IPS-18c (cell line): ENCODE data around the gene ATP6V1F.

ENCODE experiments used
- H3K4me3 ChIP-seq: 2 replicates; pipeline ENCODE4 v1.7.0; 2013; ENCODE audit warnings: low read depth, mild to moderate bottlenecking, low read length, moderate library complexity; ENCODE audit not compliant: insufficient read depth
- H3K9me3 ChIP-seq: one replicate; pipeline ENCODE4 v1.6.1; 2013; ENCODE audit warnings: mild to moderate bottlenecking, low read length, moderate library complexity; ENCODE audit not compliant: control insufficient read depth, insufficient read depth

Gene ATP6V1F

DNA sequence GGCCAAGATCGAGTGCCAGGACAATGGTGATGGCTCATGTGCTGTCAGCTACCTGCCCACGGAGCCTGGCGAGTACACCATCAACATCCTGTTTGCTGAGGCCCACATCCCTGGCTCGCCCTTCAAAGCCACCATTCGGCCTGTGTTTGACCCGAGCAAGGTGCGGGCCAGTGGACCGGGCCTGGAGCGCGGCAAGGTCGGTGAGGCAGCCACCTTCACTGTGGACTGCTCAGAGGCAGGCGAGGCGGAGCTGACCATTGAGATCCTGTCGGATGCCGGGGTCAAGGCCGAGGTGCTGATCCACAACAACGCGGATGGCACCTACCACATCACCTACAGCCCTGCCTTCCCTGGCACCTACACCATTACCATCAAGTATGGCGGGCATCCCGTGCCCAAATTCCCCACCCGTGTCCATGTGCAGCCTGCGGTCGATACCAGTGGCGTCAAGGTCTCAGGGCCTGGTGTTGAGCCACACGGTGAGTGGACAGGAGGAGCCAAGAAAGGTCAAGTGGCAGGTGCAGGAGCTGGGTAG lies 17.8 kb upstream of the ATP6V1F start:
- Histone ChIP-seq H3K4me3 (no peak overlapping the region), H3K9me3 (no peaks in the 10 kb centered on the region)

DNA sequence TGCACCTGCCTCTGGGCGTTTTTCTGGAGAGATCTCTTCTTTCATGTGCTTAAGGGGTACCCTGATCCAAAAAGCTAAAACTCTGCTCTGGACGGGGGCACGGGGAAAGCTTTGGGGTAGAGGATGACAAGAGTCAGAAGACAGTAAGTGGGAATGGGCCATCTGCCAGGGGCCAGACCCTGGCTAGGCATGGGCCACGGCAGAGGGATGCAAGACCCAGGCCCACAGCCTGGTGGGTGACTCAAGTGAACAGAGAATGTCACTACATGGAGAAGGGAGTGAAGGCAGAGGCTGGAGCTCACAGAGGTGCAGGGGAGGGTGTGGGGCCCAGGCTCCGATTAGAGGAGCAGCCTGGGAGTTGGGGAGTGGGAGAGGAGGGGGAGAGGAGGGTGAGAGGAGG lies 17.2 kb upstream of the ATP6V1F start:
- Histone ChIP-seq H3K4me3 (no peak overlapping the region), H3K9me3 (no peaks in the 10 kb centered on the region)

DNA sequence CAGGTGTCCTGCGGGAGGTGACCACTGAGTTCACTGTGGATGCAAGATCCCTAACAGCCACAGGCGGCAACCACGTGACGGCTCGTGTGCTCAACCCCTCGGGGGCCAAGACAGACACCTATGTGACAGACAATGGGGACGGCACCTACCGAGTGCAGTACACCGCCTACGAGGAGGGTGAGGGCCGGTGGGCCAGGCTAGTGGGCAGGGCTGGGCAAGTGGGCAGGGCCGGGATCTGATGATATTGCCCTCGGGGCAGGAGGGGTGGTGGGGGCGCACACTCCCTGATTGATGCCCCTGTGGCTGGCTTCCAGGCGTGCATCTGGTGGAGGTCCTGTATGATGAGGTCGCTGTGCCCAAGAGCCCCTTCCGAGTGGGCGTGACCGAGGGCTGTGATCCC lies 16.7 kb upstream of the ATP6V1F start:
- Histone ChIP-seq H3K4me3 (no peak overlapping the region), H3K9me3 (no peaks in the 10 kb centered on the region)

DNA sequence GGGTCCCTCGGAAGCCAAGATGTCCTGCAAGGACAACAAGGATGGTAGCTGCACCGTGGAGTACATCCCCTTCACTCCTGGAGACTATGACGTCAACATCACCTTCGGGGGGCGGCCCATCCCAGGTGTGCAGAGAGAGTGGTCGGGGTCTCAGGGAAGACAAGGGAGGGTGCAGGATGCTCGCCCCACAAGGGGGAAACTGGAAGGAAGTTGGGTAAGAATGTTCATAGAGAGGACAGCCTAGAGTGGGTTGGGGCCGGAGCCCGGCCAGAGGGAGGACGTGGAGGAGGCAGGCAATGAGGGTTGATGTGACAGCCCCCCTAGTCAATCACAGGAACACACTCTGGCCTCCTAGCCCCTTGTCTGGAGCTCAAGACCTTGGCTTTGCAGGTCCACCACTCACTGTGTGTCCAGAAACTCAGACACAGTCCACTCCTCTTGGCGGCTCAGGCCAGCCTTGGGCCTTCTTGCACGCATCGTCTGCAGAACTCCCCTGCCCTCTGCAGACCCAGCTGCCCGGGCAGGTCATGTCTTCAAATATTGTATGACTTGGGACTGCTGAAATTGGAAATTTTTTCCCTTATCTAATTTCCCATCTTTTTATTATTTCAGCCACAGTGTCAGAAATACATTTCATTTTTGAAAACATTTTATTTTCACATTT lies 15.7 kb upstream of the ATP6V1F start:
- Histone ChIP-seq H3K4me3 (no peak overlapping the region), H3K9me3 (no peaks in the 10 kb centered on the region)

DNA sequence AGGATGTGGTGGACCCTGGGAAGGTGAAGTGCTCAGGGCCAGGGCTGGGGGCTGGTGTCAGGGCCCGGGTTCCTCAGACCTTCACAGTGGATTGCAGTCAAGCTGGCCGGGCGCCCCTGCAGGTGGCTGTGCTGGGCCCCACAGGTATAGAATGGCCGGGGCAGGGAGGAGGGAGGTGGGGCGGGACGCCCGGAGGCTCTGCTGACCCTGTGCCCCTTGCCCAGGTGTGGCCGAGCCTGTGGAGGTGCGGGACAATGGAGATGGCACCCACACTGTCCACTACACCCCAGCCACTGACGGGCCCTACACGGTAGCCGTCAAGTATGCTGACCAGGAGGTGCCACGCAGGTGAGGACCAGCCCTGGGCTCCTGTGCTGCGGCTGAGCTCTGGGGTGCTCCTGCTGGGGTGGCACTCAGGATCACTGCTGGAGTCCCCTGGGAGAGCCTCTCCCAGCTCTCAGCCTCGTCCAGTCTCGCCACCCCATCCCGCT lies 14.9 kb upstream of the ATP6V1F start:
- Histone ChIP-seq H3K4me3 (no peak overlapping the region), H3K9me3 (no peaks in the 10 kb centered on the region)

DNA sequence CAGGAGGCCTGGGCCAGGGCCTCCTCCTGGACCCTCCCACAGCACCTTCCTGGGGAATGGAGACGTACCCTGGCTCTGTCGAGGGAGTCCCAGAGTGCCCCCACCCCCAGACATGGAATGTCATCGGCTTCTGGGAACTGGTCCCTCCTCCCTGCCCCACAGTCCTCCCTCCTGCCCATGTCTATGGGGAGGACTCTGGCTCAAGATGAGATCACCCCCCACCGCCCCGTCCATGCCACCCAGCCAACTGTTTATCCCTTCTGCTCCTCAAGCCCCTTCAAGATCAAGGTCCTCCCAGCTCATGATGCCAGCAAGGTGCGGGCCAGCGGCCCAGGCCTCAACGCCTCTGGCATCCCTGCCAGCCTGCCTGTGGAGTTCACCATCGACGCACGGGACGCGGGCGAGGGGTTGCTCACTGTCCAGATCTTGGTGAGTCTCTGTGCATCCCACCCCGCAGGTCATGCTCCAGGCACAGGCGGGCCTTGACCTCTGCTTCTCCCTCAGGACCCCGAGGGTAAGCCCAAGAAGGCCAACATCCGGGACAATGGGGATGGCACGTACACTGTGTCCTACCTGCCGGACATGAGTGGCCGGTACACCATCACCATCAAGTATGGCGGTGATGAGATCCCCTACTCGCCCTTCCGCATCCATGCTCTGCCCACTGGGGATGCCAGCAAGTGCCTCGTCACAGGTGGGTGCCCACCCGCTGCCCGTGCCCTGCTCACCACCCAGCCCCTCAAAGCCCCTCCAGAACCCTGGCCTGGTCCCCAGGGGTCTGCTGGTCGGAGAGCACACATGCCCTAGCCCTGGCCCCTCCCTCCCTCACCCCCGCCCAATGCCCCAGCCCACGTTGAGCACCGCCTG lies 14.1 kb upstream of the ATP6V1F start:
- H3K9me3 ChIP-seq = no peaks in the 10 kb centered on the region
- H3K4me3 ChIP-seq = no peak overlapping the region

DNA sequence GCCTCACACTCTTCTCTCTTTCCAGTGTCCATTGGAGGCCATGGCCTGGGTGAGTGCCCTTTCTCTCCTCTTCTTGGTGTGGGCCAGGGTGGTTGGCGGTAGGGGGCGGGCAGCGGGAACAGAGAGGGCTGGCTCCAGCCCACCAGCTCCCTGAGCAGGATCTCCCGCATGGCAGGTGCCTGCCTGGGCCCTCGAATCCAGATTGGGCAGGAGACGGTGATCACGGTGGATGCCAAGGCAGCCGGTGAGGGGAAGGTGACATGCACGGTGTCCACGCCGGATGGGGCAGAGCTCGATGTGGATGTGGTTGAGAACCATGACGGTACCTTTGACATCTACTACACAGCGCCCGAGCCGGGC lies 13.5 kb upstream of the ATP6V1F start:
- no peaks in the 10 kb centered on the region for H3K9me3 ChIP-seq
- no peak overlapping the region for H3K4me3 ChIP-seq

DNA sequence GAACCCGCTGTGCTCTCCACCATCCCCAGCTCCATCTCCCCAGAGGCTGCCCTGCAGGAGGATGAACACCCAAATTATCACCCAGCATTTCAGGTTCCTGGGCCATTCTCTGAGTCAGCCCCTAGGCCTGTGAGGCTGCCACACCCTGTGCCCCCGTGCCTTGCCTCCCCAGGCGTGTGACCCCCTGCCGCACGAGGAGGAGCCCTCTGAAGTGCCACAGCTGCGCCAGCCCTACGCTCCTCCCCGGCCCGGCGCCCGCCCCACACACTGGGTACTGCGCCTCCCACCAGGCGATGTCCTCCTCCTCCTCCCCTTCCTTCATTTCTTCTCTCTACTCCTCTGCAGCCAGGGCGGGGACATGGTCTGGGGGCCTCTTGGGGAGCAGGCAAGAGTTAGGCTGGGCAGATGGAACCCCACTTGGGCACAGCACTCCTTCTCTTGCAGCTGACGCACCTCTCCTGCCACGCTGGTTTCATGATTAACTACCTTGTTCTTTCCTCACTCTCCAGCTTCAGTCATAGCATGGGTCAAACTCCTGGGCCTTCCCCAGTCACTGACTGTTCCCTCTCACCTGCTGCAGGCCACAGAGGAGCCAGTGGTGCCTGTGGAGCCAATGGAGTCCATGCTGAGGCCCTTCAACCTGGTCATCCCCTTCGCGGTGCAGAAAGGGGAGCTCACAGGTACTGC lies 12.7 kb upstream of the ATP6V1F start:
- Histone ChIP-seq H3K9me3 (peaks cover 2% of the 10 kb centered on the region), H3K4me3 (no peak overlapping the region)

DNA sequence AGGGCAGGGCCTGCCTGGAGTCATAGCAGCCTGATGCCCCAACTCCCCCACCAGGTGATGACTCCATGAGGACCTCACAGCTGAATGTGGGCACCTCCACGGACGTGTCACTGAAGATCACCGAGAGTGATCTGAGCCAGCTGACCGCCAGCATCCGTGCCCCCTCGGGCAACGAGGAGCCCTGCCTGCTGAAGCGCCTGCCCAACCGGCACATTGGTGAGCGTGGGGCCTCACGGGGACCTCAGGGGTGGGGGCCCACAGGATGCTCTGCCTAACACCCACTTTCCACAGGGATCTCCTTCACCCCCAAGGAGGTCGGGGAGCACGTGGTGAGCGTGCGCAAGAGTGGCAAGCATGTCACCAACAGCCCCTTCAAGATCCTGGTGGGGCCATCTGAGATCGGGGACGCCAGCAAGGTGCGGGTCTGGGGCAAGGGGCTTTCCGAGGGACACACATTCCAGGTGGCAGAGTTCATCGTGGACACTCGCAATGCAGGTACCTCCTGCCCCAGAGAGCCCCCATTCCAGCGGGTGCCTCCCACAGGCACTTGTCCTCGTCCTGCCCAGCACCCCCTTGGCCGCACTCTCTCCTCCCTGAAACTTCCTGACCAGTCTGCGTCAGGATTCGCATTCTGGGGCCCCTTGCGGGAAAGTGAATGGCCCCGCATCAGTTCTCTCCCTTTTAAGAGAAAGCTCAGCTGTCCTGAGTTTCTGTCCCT lies 10.0 kb upstream of the ATP6V1F start:
- H3K9me3 ChIP-seq = peaks cover 2% of the 10 kb centered on the region
- no peak overlapping the region for H3K4me3 ChIP-seq

DNA sequence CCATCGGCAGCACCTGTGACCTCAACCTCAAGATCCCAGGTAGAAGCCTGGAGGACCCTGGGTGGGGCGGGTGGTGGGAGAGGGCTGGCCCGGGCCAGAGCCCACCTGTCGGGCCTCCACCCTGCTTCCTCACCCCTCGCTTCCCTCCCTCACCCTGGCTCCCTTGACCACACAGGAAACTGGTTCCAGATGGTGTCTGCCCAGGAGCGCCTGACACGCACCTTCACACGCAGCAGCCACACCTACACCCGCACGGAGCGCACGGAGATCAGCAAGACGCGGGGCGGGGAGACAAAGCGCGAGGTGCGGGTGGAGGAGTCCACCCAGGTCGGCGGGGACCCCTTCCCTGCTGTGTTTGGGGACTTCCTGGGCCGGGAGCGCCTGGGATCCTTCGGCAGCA lies 8.9 kb upstream of the ATP6V1F start:
- H3K4me3 ChIP-seq = no peak overlapping the region
- peaks cover 2% of the 10 kb centered on the region for H3K9me3 ChIP-seq

DNA sequence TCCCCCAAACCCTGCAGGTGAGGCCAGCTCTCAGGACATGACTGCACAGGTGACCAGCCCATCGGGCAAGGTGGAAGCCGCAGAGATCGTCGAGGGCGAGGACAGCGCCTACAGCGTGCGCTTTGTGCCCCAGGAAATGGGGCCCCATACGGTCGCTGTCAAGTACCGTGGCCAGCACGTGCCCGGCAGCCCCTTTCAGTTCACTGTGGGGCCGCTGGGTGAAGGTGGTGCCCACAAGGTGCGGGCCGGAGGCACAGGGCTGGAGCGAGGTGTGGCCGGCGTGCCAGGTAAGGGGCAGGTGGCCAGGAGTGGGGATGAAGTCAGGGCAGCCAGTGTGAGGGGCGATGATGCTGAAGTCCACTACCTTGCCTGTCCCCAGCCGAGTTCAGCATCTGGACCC lies 8.3 kb upstream of the ATP6V1F start:
- Histone ChIP-seq H3K9me3 (peaks cover 2% of the 10 kb centered on the region), H3K4me3 (no peak overlapping the region)

DNA sequence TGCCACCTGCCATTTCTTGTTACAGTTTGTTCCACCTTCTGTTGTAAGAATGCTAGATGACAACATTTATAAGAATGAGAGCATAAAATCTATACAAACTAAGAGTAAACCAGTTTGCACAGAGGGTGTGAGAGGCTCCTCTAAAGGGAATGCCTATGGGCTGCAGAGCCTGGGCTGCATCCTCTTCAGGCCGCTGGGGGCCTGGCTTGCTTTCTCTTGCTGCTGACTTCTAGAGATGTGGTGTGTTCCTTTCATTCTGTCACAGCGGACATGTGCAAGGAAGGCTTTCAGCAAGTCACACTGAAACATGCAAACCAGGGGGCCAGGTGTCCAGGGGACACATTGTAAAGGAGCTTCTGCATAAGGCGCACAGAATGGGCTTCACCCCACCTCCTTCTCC lies 7.1 kb upstream of the ATP6V1F start:
- Histone ChIP-seq H3K9me3 (peaks cover 2% of the 10 kb centered on the region), H3K4me3 (no peak overlapping the region)

DNA sequence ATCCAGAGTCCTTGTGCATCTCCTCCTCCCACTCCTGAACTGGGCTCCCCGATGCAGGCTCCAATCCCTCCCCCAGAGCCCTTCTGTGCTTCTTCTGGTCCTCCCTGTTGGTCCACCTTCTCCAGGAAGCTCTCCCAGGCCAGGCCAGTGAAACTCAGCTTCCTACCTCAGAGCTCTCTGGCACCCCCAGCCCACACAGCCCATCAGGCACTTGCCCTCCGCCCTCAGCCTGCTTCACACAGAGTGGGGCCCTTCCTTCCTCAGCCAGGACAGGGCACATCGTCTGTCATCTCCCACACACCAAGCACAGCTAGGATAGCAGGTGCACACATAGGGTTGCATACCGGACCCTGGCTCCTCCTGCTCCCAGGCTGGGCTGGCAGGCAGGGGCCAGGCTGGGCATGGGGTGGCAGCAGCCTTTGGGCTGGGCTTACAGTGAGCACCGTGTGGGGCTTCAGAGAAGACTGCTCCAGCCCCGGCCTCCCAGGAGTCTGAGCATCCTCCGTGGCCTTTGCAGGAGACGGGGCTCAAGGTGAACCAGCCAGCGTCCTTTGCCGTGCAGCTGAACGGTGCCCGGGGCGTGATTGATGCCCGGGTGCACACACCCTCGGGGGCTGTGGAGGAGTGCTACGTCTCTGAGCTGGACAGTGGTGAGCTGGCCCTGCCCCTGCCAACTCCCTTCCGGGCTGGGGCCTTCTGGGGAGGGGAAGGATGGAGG lies 6.5 kb upstream of the ATP6V1F start:
- H3K9me3 ChIP-seq = peaks cover 2% of the 10 kb centered on the region
- H3K4me3 ChIP-seq = no peak overlapping the region

DNA sequence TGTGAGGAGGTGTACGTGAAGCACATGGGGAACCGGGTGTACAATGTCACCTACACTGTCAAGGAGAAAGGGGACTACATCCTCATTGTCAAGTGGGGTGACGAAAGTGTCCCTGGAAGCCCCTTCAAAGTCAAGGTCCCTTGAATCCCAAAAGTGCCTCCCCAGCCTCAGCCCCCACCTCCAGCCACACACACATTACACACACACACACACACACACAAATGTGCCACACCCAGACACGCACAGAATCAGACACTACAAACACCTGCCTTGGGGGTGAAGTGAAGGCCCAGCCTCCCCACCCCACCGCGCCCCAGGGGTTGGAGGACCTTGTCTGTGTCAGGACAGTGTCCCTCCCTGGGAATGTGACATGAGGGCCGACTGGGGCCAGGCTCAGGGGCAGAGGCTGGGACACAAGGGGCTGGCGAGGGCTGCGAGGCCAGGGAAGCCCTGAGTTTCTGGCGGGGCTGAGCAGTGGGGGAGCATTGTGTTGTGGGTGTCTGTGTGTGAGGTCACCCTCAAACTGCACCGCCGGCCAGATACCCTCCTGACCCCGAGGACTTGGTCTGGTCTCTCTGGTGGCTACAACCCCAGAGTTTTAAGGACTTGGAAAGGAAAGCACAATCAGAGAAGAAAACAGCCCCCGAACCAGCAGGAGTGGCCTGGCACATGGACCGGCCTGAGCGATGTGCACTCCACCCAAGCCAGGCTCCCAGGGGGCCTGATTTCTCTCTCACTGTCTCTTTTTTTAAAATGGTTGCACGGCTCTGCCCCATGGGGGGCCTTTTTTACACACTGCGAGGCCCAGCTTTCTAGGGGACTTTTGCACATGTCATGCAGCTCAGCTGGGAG lies 4.0 kb upstream of the ATP6V1F start:
- peaks cover 2% of the 10 kb centered on the region for H3K9me3 ChIP-seq

DNA sequence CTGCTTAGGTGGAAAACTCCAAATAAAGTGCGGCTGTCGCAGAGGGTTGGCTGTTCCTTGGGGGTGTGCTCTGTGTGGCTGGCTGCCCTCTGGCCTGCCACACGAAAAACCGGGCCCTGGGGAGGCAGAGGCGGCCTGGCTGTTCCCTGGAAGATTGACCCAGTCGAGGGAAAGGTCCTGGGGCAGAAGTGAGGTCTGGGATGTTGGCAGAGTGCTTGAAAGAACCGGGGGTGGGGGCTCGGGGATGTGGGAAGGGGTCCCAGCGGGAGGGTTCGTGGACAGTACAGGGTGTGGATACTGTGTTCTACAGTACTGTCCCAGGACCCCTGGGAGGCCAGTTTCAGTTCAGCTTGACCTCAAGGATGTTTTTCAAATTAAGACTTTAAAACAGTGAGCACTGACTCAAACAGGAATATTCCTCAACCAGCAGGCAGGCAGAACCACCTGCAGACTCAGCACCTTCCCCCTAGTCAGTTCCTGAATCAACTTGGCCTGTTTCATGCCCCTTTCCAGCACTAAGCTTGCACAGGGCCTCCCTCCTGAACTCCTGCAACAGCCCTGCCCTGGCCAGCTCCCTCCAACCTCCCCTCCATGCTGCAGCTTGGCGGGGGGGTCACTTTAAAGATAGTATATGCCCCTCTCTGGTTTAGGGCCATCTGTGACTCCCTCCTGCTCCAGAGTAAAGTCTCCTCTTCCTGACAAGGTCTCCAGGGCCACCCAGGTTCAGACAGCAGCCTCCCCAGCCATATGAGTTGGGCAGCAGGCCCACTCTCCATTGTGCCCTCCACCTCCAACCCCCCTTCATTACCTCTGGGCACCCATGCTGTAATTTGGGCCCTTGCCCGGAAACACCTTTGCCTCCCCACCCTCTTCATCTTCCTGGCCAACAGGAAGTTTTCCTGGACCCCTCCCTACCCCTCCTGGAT lies 3.2 kb upstream of the ATP6V1F start:
- no peak overlapping the region for H3K4me3 ChIP-seq
- H3K9me3 ChIP-seq = peaks cover under 1% of the 10 kb centered on the region

More for the DNA sequence above, 4.0 kb upstream of the ATP6V1F start:
- no peak overlapping the region for H3K4me3 ChIP-seq
